HG03457 (cell line): ENCODE measurements around the gene ZNRF1.
A peak's percentile ranks its signal among the peaks of the same experiment; 100 is the strongest.

ENCODE experiments used
- ATAC-seq: cut with Tn5 transposase; IDR thresholded peaks from one replicate; pipeline ENCODE4 v1.9.1; 2021; ENCODE audit warnings: moderate number of reproducible peaks; ENCODE audit not compliant: unreplicated experiment

Gene ZNRF1

DNA sequence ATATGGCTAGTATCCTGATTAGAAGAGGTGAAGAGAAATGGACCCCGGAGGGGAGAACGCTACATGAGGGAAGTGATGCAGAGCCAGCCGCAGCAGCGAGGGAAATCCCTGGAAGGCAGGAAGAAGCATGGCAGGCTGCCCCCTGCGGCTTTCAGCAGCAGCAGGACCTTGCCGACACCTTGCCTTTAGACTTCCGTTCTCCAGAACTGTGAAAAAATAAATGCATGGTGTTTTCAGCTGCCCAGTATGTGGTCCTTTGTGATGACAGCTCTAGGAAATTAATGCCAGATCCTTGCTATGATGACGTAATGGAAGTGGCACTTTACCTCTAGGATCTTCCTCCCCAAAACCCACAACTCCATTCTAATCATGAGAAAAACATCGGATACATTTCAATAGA lies 139.8 kb downstream of the ZNRF1 start:
- ATAC-seq = no peak

- ATAC-seq = no peak
Observed at GRCh38 chr16:75139498-75139897, 140.7 kb downstream of the ZNRF1 start.

GRCh38 chr16:75143941-75144340 lies 145.1 kb downstream of the ZNRF1 start:
- ATAC-seq = no peak

DNA sequence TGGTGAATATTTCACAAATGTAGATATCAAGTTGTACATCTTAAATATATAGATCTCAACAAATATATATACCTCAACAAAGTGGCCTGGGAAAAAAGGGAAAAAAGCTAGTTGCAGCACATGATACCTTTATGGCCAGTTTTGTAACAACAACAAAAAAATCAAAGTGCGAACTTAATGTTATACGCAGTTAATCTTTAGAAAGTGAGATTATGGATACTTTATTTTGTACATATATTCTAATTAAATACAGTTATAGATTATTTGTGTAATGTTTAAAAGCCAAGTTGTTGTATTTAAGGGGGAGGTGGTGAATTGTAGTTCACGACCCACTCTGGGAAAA lies 149.1 kb downstream of the ZNRF1 start:
- no peak for ATAC-seq

GRCh38 chr16:75148311-75149195 lies 149.7 kb downstream of the ZNRF1 start, which contains the start of gene ZFP1:
ZFP1 (plus strand) TSS chr16:75148524; CDS start chr16:75152952, 4,428 bp downstream.
- peak; percentile 70 for ATAC-seq

GRCh38 chr16:75151798-75152197 lies 153.0 kb downstream of the ZNRF1 start:
- no peak for ATAC-seq

DNA sequence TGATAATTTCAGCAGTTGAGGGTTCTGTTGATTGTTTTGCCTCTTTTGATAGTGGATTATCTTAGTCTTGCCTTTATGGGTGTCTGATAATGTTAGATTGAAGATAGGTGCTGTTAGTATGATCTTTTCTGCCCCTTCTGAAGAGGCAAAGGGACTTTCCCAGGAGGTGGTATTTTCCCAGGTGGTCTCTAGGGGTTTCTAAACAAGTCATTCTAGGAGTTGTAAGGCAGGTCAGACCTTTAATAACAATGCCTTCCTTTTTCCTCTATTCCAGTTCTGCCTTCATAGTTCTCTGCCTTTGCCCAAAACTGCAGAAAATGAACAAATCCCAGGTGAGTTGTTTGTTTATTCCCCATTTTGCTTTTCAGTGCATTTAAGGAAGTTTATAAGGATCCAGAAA lies 153.8 kb downstream of the ZNRF1 start:
- ATAC-seq = no peak

DNA sequence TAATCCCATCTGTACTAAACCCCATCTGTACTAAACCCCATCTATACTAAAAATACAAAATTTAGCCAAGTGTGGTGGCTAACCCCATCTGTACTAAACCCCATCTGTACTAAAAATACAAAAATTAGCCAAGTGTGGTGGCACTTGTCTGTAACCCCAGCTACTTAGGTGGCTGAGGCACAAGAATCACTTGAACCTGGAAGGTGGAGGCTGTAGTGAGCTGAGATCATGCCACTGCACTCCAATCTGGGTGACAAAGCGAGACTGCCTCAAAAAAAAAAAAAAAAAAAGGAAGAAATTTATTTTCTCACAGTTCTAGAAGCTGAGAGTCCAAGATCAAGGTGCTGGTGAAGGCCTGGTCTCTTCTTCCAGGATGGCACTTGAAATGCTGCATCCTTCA lies 161.6 kb downstream of the ZNRF1 start:
- no peak for ATAC-seq
